GM21619 (cell line): Measurements from ENCODE around the gene LITAF.
"Not testable (repeated sequence)": the region's sequence is repeated elsewhere in the genome, so short reads cannot be mapped to it uniquely, and the experiment has no call there.

Source experiments
- ATAC-seq: cut with Tn5 transposase; IDR thresholded peaks from one replicate; pipeline ENCODE4 v1.9.1; 2021; ENCODE audit not compliant: unreplicated experiment

Gene LITAF

GRCh38 chr16:11621539-11621919 lies 34.8 kb upstream of the LITAF start:
- ATAC-seq = no peak

GRCh38 chr16:11620243-11621003 lies 33.7 kb upstream of the LITAF start:
- ATAC-seq = no peak

GRCh38 chr16:11619327-11619851 lies 32.7 kb upstream of the LITAF start:
- ATAC-seq = peak; percentile 57

GRCh38 chr16:11618107-11618717 lies 31.5 kb upstream of the LITAF start:
- ATAC-seq = no peak

GRCh38 chr16:11615748-11616447 lies 29.2 kb upstream of the LITAF start:
- no peak for ATAC-seq

GRCh38 chr16:11614587-11615175 lies 28.0 kb upstream of the LITAF start:
- no peak for ATAC-seq

GRCh38 chr16:11613381-11614303 lies 26.9 kb upstream of the LITAF start:
- peak; percentile 55 for ATAC-seq

GRCh38 chr16:11612665-11613025 lies 25.9 kb upstream of the LITAF start:
- ATAC-seq = no peak

GRCh38 chr16:11611871-11612664 lies 25.3 kb upstream of the LITAF start:
- no peak for ATAC-seq

- ATAC-seq = no peak
These were observed 23.9 kb upstream of the LITAF start for GRCh38 chr16:11610580-11610979.

GRCh38 chr16:11610121-11610505 lies 23.4 kb upstream of the LITAF start:
- ATAC-seq = no peak

- no peak for ATAC-seq
These were observed 22.9 kb upstream of the LITAF start for GRCh38 chr16:11609474-11610120.

GRCh38 chr16:11605891-11606290 lies 19.2 kb upstream of the LITAF start:
- no peak for ATAC-seq

- no peak for ATAC-seq
These were observed 18.8 kb upstream of the LITAF start for GRCh38 chr16:11605564-11605886.

- no peak for ATAC-seq
These were observed 18.3 kb upstream of the LITAF start for GRCh38 chr16:11604783-11605563.

- not testable (repeated sequence) for ATAC-seq
These were observed 17.6 kb upstream of the LITAF start for GRCh38 chr16:11604296-11604695.

- ATAC-seq = no peak
These were observed 16.6 kb upstream of the LITAF start for GRCh38 chr16:11603331-11603750.

GRCh38 chr16:11602321-11602720 lies 15.6 kb upstream of the LITAF start:
- ATAC-seq = no peak

GRCh38 chr16:11601911-11602310 lies 15.2 kb upstream of the LITAF start:
- no peak for ATAC-seq
